NOMO-1 treated with DMSO at 0.1 percent for 48 hours (cell line): Measurements from ENCODE around the gene DNLZ.
A peak's percentile ranks its signal among the peaks of the same experiment; 100 is the strongest.
"Not testable (repeated sequence)": the region's sequence is repeated elsewhere in the genome, so short reads cannot be mapped to it uniquely, and the experiment has no call there.

ENCODE experiments used
- DNase-seq: peaks from one replicate; lab custom pipeline; 2025; ENCODE audit not compliant: unreplicated experiment; lab: John Stamatoyannopoulos, UW

DNLZ gene

GRCh38 chr9:136363106-136363948, at the start of gene DNLZ:
Gene DNLZ (minus strand): TSS chr9:136363744. CDS start chr9:136363714, 30 bp downstream.
- peak; percentile 92 for DNase-seq

DNA sequence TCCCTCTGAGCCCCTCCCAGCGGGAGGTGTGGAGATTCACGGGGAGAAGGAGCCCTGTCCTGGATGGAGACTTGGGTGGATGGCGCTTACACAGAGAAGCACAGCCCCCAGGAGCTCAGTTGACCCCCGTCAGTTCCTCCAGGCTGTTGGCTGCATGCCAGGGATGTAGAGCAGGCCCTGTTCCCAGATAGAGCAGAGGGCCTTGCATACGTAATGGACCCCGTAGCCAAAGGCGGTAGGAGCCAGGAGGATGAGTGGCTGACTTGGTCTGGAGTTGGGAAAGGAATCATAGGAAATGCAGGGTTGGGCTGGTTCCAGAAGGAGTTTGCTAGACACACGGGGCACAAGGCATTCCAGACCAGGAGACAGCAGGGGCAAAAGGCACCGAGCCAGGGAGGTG, 49.4 kb upstream of the DNLZ start:
- DNase-seq = no peak

DNA sequence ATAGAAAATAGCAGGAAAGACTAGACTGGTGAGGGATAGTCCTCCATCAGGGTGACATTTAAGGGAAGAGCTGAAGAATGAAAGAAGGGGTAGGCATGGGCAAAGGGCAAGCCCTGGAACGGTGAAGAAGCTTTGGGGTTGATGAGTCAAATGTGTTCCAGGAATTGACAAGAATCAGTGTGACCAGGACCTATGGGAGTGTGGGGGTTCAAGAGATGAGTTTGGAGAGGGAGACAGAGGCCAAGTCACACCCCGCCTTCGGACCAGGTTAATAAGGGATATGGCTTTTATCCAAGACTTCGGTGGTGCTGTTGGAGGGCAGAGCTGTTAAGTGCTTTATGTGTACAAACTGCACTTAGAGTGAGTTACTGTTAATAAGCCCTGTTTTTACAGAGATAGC, 47.8 kb upstream of the DNLZ start:
- DNase-seq = no peak

DNA sequence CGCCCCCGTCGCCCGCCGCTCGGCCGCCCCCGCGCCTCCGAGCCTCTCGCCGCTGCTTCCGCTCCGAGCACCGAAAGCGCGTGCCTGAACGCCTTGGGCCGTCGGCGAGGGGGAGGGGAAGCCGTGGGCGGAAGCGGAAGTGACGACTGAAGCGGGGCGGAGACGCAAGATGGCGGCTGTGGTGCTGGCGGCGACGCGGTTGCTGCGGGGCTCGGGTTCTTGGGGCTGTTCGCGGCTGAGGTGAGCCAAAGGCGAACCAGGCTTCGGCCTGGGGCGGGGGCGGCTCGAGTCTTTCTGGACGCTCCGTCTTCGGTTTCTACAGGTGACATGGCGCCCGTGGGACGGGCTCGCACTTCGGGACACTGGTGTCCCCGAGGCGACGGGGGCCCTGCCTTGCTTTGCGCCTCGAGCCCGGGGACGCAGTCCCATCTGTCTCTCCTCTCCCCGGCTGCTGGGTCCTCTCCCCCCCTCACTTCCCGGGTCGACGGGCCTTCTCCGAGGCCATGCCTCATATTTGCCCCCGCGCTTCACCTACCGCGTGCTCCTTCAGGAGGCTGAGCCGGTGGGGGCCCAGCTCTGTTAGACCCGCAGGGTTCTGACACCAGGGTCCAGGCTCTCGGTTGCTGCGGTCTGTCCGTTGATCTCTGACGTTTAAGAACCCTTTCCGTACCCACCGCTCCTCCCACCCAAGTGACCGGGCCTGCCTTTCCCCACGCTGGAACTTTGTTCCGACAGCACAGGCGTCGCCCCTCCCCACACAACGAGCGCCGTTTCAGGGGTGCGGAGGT, 47.1 kb upstream of the DNLZ start, which contains the start of the genes ENTR1 and PMPCA:
ENTR1 (minus strand) TSS at position 115 of the 788 bp plus-strand sequence. CDS start 217 bp downstream, outside the sequence.
PMPCA (plus strand) TSS at position 159 of the 788 bp plus-strand sequence; CDS start at position 170, 11 bp downstream.
- peak; percentile 90 for DNase-seq

DNA sequence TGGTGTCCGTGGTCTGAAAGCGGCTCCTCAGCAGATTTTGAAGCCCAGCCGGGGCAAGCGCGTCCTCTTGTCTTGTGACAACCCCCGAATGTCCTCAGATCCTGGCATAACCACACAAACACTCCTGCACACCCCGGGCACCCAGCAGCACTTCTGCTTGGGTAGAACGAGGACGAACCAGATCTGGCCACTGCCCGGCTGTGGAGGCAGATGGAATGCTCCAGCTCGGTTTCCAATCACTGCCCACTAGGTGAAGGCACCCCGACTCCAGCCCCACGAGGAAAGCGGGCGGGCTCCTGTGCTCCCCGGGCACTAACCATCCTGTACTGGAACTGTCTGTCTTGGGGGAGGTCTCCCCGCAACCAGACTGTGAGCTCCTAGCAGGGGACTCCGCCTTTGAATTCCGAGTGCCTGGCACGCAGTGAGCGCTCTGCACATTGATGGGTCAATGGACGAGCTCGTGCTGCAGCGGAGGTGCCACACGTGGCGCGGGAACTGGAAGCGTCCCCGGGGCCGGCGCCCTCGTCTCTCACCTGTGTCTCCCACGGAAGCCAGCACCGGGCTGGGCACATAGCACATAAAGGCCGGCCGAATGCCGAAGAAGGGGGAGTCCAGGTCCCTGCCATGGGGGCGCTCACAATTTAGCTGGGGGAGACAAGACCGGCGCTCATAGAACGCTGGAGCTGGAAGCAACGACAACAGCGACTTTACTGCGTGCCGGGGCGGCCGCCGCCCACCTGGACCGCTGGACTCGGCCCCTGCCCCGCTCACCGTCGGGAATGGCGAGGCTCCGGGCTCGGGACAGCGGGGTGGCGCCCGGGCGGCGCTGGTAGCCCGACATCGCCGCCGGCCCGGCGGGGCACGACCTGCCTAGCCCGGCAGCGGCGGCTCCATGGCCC, 46.3 kb upstream of the DNLZ start:
- peak; percentile 28 for DNase-seq

DNA sequence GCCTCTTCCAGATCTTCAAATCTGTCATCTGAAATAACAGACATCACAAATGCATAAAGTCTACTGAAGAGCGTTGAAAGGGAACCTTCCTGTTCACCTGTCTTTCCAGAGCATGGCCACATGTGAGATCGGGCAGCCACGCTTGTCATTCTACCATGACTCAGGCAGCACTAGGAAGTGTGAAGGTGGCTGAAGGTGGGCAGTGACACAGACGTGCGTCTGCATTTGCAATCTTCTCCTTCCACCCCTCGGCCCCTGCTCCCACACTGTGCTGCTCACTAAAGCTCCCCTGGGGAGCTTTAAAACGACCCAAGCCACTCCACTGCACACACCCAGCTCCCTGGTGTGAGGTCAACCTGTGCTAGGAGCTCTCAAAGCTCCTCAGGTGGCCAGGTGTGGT, 44.4 kb upstream of the DNLZ start:
- no peak for DNase-seq

- not testable (repeated sequence) for DNase-seq
Observed at GRCh38 chr9:136407061-136407460, 43.5 kb upstream of the DNLZ start.

DNA sequence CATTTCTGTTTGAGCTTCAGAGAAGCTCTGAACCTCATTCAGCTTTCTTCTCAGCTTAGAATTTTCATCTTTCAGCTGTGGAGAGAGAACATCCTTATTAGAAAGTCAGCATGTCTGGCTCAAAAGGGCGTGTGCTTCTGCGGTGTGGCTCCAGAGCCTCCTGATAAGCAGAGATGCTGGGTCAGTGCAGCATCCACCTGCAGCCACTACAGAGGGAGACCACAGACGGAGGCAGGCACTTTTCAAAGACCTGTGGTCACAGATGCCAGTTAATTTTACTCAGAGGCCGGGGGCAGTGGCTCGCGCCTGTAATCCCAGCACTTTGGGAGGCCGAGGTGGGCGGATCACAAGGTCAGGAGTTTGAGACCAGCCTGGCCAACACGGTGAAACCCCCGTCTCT, 42.4 kb upstream of the DNLZ start:
- not testable (repeated sequence) for DNase-seq

DNA sequence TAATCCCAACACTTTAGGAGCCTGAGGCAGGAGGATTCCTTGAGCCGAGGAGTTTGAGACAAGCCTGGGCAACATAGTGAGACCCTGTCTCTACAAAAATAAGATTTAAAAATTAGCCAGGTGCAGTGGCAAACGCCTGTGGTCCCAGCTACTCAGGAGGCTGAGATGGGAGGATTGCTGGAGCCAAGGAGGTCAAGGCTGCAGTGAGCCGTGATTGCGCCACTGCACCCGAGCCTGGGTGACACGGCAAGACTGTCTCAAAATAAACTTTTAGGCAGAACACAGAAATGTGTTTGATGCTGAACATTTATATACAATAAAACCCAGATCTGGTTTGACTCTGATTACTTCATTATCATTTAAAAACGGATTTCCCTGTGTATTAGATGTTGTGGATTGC, 41.9 kb upstream of the DNLZ start:
- no peak for DNase-seq

- no peak for DNase-seq
Observed at GRCh38 chr9:136404801-136405136, 41.2 kb upstream of the DNLZ start.

DNA sequence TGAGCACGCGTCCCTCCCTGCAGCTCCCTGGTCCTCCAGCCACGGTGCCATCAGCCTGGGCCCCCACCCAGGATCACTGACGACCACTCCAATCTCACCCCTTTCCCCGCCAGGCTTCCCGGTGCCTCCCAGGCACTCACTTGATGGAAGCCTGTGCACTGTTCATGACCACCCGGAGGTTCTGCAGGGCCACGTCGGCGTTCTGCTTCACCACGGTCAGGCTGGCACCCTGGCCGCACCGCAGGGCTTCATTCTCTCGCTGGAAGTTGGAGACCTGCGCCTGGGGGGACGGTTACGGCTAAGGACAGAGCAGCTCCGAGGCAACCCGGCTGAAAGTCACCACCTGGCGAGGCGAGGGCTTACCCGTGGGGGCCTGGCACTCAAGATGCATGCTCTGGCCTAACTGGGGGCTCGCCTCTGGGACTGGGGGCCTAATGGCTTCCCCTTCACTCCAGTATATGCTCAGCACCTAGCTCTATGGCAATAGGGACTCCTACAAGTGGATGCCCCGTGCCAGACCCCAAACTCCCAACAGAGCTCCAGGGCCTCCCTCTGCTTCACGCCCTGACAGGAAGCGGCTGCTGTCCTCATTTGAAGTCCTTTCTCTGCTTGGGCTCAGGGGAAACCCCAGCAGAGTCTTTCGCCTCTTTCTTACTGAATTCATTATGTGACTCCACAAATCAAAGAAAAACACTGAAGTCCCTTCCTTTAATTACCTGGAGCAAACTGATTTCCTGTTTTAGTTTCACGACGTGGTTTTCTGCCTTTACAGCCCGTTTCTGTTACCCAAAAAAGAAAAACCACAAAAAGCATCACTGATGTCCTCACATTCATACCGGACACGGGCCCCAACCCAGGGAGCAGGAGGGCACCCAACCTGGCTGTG, 40.6 kb upstream of the DNLZ start:
- DNase-seq = peak; percentile 65

GRCh38 chr9:136403538-136403914, 40.0 kb upstream of the DNLZ start:
- DNase-seq = no peak

- DNase-seq = no peak
Observed at GRCh38 chr9:136402067-136402466, 38.5 kb upstream of the DNLZ start.

DNA sequence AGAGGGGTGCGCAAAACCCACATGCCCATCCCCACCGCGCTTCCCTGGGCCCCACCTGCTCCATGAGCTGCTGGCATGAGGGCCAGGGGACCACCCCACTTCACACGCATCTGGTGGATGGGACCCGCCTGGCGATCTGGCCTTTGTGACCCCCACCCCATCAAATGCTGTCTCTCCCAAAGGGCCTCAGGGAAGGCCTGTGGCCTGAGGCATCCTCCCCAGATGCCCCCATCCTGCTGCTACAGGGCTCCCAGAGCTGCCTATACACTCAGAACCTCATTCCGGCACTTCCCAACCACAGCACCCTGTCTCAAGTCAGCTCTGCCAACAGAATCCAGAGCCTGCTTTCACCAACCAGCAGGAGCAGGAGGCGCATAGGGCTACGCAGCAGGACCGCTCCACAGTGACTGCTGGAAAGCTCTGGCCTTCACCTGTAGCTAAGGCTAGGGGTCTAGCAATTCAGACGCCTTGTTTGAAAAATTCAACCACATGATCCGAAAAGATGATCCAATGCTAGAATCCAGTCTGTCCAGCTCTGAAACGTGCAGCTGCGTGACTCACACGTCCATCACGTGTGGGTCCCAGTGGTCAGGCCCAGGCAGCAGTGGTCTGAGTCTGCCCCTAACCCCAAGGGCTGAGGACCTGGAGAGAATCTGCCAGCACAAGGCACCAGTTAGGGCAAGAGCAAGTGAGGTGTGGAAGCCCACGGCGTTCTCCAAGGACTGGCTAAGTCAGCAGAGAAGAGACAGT, 37.8 kb upstream of the DNLZ start:
- DNase-seq = no peak

DNA sequence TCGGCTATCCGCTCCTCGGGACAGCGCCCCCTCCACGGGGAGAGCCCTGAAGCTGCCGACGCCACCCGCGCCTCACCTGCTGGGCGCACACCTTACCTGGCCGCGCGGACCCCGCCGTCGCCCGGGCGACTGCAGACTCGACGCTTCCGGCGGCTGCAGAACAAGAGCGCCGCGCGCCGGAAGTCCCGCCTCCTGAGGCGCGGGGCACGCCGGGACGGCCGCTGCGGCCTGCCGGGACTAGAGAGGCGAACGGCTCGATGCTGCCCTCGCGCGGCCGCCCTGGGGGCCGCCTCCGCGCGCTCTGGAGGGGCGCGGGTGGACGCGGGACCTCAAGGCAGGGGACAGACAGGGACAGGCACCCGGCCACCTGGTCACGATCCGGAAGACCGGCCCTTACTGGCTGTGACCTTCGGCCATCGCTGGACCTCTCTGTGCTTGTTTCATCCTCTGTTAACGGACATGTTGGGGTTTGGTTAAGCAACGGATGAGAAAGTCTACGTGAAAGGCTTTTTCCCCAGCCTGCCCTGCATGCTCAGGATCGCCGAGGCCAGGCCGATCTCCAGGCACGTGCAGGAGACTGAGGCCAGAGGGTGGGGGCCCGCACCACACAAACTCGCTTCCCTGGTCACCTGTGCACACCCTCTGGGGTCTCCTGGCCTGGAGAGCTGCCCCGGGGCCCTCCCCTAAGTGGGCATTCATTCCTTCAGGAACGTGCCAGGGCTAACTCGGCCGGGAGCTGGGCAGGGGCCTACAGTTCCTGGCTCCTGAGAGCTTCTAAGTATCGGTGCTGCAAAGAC, 36.7 kb upstream of the DNLZ start, which contains the start of gene SNAPC4:
SNAPC4 (minus strand) TSS at position 133 of the 797 bp plus-strand sequence. CDS start 1,742 bp downstream, outside the sequence.
- peak; percentile 92 for DNase-seq

DNA sequence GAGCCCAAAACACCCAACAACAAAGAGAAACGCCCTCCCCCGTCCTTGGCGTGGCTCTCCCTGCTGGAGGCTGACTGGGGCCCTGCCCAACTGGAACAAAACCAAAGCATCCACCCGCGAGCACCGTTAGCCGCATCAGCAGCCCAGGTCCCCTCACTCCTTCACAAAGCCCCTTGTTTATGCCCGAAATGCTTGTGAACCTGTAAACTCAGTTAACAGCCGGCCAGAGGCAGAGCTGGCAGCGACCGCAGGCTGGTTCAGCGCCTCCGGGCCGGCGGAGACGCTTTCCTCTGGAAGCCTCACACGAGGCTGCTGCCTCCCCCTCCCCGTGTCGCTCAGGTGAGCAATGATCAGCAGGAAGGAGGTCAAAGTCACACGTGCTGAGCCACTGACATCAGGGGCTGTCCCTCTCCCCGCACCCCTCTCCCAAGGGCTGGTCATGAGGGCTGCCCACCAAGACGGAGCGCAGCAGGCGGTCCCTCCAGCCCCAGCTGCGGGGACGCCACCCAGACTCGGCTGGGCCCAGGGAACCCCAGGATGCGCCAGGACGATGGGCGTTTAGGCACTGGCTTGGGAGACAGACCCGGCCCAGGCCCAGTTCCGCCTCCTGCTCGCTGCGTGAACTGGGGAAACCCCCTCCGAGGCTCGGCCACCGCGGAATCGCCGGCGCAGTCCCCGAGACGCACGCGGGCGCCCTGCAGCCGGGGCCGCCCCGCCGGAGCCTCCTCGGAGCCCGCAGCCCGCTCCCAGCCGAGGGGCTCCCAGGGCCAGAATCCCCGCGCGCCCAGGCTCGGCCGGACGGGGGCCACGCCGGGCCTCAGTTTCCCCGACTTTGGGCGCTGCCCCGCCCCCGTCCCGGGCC, 35.9 kb upstream of the DNLZ start:
- DNase-seq = no peak

DNA sequence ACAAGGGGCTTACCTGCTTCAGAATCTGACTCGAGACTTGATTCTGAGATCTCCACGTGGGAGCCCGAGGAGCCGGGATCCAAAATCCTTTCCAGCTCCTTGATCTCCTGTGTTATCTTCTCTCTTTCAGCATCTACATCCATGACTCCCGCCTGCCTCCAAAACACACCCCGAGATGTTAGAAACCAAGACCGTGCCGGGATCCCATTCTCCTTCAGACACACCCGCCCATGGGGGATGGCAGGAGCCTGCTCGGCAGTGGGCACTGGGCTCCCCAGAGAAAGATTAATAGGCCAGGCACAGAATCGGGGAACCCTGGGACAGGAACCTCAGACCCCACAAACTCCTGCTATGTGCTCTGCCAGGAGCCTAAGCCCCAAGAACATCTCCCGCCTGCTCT, 34.7 kb upstream of the DNLZ start:
- DNase-seq = no peak
